ENCODE results near the gene TEAD4.

The TEAD4 gene

DNA sequence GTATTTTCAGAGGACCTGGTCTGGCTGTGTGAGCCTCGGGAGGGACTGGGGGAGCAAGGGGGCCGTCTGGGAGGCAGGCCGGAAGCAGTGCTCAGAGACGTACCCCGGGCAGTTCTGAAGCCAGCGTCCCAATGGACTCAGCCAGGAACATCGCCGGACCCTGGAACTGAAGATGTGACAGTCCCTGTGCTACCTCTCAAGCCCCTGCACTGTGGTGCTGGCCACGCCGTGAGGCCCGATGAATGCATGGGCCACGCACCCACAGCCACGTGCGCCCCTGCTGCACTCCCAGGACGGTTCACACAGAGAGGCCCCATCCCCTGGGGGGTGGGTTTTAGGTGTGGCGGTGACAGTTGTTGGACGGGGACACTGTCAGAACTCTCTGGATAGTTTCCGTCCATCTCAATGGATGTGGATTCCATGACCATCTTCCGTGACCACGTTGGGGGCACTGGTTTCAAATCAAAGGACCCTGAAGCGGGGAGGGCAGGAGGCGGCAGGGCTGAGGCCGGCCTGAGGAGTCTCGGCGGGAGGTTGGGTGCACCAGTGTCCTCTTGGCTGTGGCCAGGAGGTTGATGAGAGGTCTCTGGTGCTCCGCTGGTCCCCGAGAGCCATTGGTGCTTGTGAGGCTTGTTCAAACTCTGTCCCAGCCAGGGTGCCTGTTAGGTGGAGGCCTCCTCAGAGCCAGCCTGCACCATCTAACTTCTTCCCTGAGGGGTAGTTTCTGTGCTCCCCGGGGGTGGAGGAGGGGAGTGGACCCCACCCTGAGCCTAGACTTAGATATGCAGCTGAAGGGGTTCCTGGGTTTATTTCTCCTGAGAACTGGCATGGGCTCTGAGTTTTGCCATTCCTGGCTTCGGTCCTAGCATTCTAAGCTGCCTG lies 81.7 kb downstream of the TEAD4 start:
- no peaks in the 10 kb centered on the region for H3K79me2 ChIP-seq (ENCODE audit: insufficient read depth, low read depth)
- no peaks in the 10 kb centered on the region for H4K20me1 ChIP-seq (ENCODE audit: insufficient read depth)
- no peaks in the 10 kb centered on the region for H3K36me3 ChIP-seq (ENCODE audit: insufficient read depth)
- no peak overlapping the region for H3K4me3 ChIP-seq (IDR thresholded peaks at IDR 0.05; ENCODE audit: insufficient read depth, low read depth, low read length)
- H3K4me1 ChIP-seq (ENCODE audit: low read depth, poor library complexity, severe bottlenecking): no peaks in the 10 kb centered on the region
- no peaks in the 10 kb centered on the region for H3K27me3 ChIP-seq (ENCODE audit: insufficient read depth, low read depth)
- no peak overlapping the region for H3K27ac ChIP-seq
- H3K9ac ChIP-seq: no peak overlapping the region
- H2AFZ ChIP-seq (ENCODE audit: low read depth): no peak overlapping the region
- TF ChIP-seq, protein P1, sequence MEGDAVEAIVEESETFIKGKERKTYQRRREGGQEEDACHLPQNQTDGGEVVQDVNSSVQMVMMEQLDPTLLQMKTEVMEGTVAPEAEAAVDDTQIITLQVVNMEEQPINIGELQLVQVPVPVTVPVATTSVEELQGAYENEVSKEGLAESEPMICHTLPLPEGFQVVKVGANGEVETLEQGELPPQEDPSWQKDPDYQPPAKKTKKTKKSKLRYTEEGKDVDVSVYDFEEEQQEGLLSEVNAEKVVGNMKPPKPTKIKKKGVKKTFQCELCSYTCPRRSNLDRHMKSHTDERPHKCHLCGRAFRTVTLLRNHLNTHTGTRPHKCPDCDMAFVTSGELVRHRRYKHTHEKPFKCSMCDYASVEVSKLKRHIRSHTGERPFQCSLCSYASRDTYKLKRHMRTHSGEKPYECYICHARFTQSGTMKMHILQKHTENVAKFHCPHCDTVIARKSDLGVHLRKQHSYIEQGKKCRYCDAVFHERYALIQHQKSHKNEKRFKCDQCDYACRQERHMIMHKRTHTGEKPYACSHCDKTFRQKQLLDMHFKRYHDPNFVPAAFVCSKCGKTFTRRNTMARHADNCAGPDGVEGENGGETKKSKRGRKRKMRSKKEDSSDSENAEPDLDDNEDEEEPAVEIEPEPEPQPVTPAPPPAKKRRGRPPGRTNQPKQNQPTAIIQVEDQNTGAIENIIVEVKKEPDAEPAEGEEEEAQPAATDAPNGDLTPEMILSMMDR (conservative IDR thresholded peaks at IDR 0.05; ENCODE audit: low read depth, low read length): no peak
- H3K4me2 ChIP-seq: no peak overlapping the region

DNA sequence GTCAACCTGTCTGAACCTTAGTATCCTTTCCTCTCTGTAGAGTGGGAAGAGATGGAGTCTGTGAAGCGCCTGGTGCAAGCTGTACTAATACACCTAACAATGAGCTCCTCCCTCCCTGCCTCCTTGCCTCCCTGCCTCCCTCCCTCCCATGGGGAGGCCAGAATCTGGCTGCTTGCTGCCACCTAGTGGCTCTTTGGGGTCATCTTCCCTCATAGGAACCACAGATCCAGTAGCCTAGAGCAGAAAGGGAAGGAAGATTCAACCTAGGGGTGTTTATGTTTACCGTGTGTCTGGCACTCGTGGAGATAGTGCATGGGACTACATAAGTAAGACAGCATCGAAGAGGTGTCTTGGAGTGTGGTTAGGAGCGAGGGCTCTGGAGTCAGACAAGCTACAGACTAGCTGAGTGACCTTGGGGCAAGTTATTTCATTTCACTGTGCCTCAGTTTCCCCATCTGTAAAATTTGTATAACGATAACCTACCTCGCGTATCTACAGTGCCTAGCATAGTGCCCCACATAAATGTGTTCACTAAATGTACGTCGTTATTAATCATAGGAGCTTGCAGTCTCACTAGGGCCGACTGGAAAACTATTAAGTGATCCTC lies 82.5 kb downstream of the TEAD4 start:
- Histone ChIP-seq H3K4me2 (no peak overlapping the region), H3K79me2 (ENCODE audit: insufficient read depth, low read depth) (no peaks in the 10 kb centered on the region), H3K4me3 (IDR thresholded peaks at IDR 0.05; ENCODE audit: insufficient read depth, low read depth, low read length) (no peak overlapping the region), H3K9ac (no peak overlapping the region), H3K36me3 (ENCODE audit: insufficient read depth) (no peaks in the 10 kb centered on the region), H3K4me1 (ENCODE audit: low read depth, poor library complexity, severe bottlenecking) (no peaks in the 10 kb centered on the region), H4K20me1 (ENCODE audit: insufficient read depth) (no peaks in the 10 kb centered on the region), H3K27ac (no peak overlapping the region), H2AFZ (ENCODE audit: low read depth) (no peak overlapping the region), H3K27me3 (ENCODE audit: insufficient read depth, low read depth) (no peaks in the 10 kb centered on the region)
- TF ChIP-seq, protein P1 (conservative IDR thresholded peaks at IDR 0.05; ENCODE audit: low read depth, low read length): peak; percentile 73

DNA sequence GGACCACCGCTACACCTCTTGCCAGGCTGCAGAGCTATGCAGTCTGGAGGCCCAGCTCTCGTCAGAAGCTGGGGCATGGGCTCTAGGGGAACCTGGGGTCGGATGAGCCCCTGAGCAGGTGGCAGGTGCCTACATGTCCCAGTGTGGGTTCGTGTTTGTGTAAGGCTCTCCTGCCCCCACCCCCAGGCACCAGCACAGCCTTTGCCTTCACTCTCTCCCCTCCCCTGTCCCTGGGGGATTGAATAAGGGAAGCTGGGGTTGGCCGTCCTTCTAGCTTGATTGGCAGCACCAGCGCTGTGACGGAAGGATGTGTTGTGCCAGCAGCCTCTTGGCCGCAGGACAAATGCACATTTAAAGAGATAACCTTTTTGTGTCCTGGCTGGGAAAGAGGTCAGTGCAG lies 83.2 kb downstream of the TEAD4 start:
- Histone ChIP-seq H3K4me2 (no peak overlapping the region), H3K4me1 (ENCODE audit: low read depth, poor library complexity, severe bottlenecking) (no peaks in the 10 kb centered on the region), H3K9ac (no peak overlapping the region), H3K36me3 (ENCODE audit: insufficient read depth) (no peaks in the 10 kb centered on the region), H3K27me3 (ENCODE audit: insufficient read depth, low read depth) (no peaks in the 10 kb centered on the region), H2AFZ (ENCODE audit: low read depth) (no peak overlapping the region), H3K79me2 (ENCODE audit: insufficient read depth, low read depth) (no peaks in the 10 kb centered on the region), H3K4me3 (IDR thresholded peaks at IDR 0.05; ENCODE audit: insufficient read depth, low read depth, low read length) (no peak overlapping the region), H4K20me1 (ENCODE audit: insufficient read depth) (no peaks in the 10 kb centered on the region), H3K27ac (no peak overlapping the region)
- TF ChIP-seq, protein P1 (conservative IDR thresholded peaks at IDR 0.05; ENCODE audit: low read depth, low read length): no peak

DNA sequence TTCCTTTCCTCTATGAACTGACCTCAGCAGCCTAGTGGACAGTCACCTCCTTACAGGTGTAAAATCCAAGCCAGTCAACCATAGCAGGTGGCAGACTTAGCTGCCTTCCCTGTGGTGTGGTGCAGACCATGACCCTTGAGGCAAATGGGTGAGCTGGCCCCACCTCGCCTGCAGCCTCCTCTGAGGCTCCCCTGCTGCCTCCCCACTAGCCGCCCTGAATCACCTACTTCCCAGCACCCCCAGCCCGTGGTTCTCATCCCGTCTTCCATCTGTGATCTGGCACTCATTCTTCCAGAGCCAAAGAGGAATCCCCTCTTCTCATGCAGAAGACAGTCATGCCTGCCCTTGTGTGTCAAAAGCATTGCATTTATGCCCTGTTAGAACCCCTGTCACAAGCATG lies 83.6 kb downstream of the TEAD4 start:
- H3K4me1 ChIP-seq (ENCODE audit: low read depth, poor library complexity, severe bottlenecking): no peaks in the 10 kb centered on the region
- H3K9ac ChIP-seq: no peak overlapping the region
- no peaks in the 10 kb centered on the region for H3K27me3 ChIP-seq (ENCODE audit: insufficient read depth, low read depth)
- H3K4me3 ChIP-seq (IDR thresholded peaks at IDR 0.05; ENCODE audit: insufficient read depth, low read depth, low read length): no peak overlapping the region
- H3K4me2 ChIP-seq: no peak overlapping the region
- H3K27ac ChIP-seq: no peak overlapping the region
- H3K36me3 ChIP-seq (ENCODE audit: insufficient read depth): no peaks in the 10 kb centered on the region
- no peak overlapping the region for H2AFZ ChIP-seq (ENCODE audit: low read depth)
- no peaks in the 10 kb centered on the region for H4K20me1 ChIP-seq (ENCODE audit: insufficient read depth)
- TF ChIP-seq, protein P1 (conservative IDR thresholded peaks at IDR 0.05; ENCODE audit: low read depth, low read length): no peak
- H3K79me2 ChIP-seq (ENCODE audit: insufficient read depth, low read depth): no peaks in the 10 kb centered on the region

Data from KMS-11 (cell line).